ENCODE measurements around the gene CTBP2.

GRCh38 chr10:125068406-125068805, 92.0 kb downstream of the CTBP2 start:
- TF ChIP-seq POLR2A (IDR thresholded peaks at IDR 0.05; ENCODE audit: insufficient read depth in 1 of 2, low read depth in 2 of 2, low read length in 2 of 2): no peak
- no peak for TF ChIP-seq MIER3 (CRISPR knock-in tag; IDR thresholded peaks at IDR 0.05; ENCODE audit: borderline replicate concordance)
- no peak for TF ChIP-seq BCLAF1 (IDR thresholded peaks at IDR 0.05)

Data from HepG2 (cell line).